IMR-90 (cell line): ENCODE measurements around the gene GPR137. TPM values are rescaled to one million over a fixed set of nuclear protein-coding genes. Genes with fewer than 3 reads are reported as not detected.

Experiments used
- ATAC-seq: fragments of 200-7000 bp; cut with Tn5 transposase; 2 replicates; pipeline ENCODE4 v1.9.1; 2020; ENCODE audit warnings: low read depth, mild to moderate bottlenecking, moderate library complexity
- BruUV-seq: library from RNA; stranded (reverse); fragments of 400-500 nt; replicated peaks from 2 replicates; lab custom pipeline; 2021; lab: Mats Ljungman, UMichigan
- CTCF ChIA-PET: fragments of 300-600 bp; formaldehyde crosslinking; extraction: SDS; loops from one replicate; lab custom pipeline; 2021; ENCODE audit warnings: antibody characterized with exemption; lab: Yijun Ruan, JAX
- POLR2A ChIA-PET: fragments of 300-600 bp; sonication (Branson Sonifier 250); formaldehyde crosslinking; loops from one replicate; lab custom pipeline; 2022; ENCODE audit warnings: antibody characterized with exemption; ENCODE audit not compliant: unreplicated experiment; lab: Charles Lee
- DNase-seq: peaks from one replicate; pipeline ENCODE4 v3.0.0; 2013
- H2AFZ ChIP-seq: replicated peaks from 2 replicates; pipeline ENCODE3; 2013; ENCODE audit warnings: low read length, mild to moderate bottlenecking; ENCODE audit not compliant: poor library complexity
- H2AK5ac ChIP-seq: 2 replicates; pipeline ENCODE4 v1.6.1; 2013; ENCODE audit warnings: low read depth, low read length, inconsistent platforms
- H2AK9ac ChIP-seq: replicated peaks from 2 replicates; pipeline ENCODE3; 2013; ENCODE audit warnings: mild to moderate bottlenecking, low read depth, low read length, moderate library complexity; ENCODE audit not compliant: poor library complexity
- H2BK120ac ChIP-seq: 2 replicates; pipeline ENCODE4 v1.6.1; 2013; ENCODE audit warnings: low read depth, low read length, inconsistent platforms
- H2BK15ac ChIP-seq: 3 replicates; pipeline ENCODE4 v1.6.1; 2013; ENCODE audit warnings: low read depth, low read length, inconsistent platforms
- H2BK20ac ChIP-seq: 2 replicates; pipeline ENCODE4 v1.6.1; 2013; ENCODE audit warnings: low read depth, mild to moderate bottlenecking, inconsistent platforms, low read length, moderate library complexity
- H2BK5ac ChIP-seq: 2 replicates; pipeline ENCODE4 v1.6.1; 2013; ENCODE audit warnings: mild to moderate bottlenecking, low read depth, low read length, inconsistent platforms; ENCODE audit not compliant: poor library complexity, severe bottlenecking
- H3K14ac ChIP-seq: replicated peaks from 2 replicates; pipeline ENCODE4 v1.6.1; 2013; ENCODE audit warnings: low read depth, low read length, inconsistent platforms
- H3K18ac ChIP-seq: 2 replicates; pipeline ENCODE4 v1.6.1; 2013; ENCODE audit warnings: low read depth, low read length, control low read depth
- H3K23ac ChIP-seq: 2 replicates; pipeline ENCODE4 v1.6.1; 2013; ENCODE audit warnings: low read depth, low read length, inconsistent platforms
- H3K27ac ChIP-seq: 2 replicates; pipeline ENCODE4 v1.5.1; 2013; ENCODE audit warnings: mild to moderate bottlenecking, control low read depth, low read length; ENCODE audit not compliant: insufficient read depth
- H3K27me3 ChIP-seq: 2 replicates; pipeline ENCODE4 v1.6.1; 2013; ENCODE audit warnings: low read length; ENCODE audit not compliant: control insufficient read depth, insufficient read depth
- H3K36me3 ChIP-seq: 2 replicates; pipeline ENCODE4 v1.6.1; 2013; ENCODE audit warnings: low read length, mixed read lengths; ENCODE audit not compliant: control insufficient read depth, insufficient read depth
- H3K4ac ChIP-seq: 2 replicates; pipeline ENCODE4 v1.6.1; 2013; ENCODE audit warnings: low read depth, low read length, inconsistent platforms
- H3K4me1 ChIP-seq: 2 replicates; pipeline ENCODE4 v1.6.1; 2013; ENCODE audit warnings: low read length, mixed read lengths; ENCODE audit not compliant: control insufficient read depth, insufficient read depth
- H3K4me2 ChIP-seq: 2 replicates; pipeline ENCODE4 v1.6.1; 2013; ENCODE audit warnings: low read depth, mild to moderate bottlenecking, control low read depth, low read length, moderate library complexity
- H3K4me3 ChIP-seq: 2 replicates; pipeline ENCODE4 v1.5.1; 2013; ENCODE audit warnings: low read depth, mild to moderate bottlenecking, control low read depth, low read length, moderate library complexity; ENCODE audit not compliant: insufficient read depth
- H3K56ac ChIP-seq: 2 replicates; pipeline ENCODE4 v1.6.1; 2013; ENCODE audit warnings: low read length, inconsistent platforms; ENCODE audit not compliant: insufficient read depth; ENCODE audit errors: extremely low read depth
- H3K79me1 ChIP-seq, 2 experiments: 2 replicates each; pipeline ENCODE4 v1.6.1; 2013; ENCODE audit warnings: low read length in 2 of 2, inconsistent platforms in 1 of 2, low read depth in 1 of 2
- H3K9ac ChIP-seq: 2 replicates; pipeline ENCODE4 v1.6.1; 2013; ENCODE audit warnings: low read depth, low read length, control low read depth
- H3K9me1 ChIP-seq: 2 replicates; pipeline ENCODE4 v1.6.1; 2013; ENCODE audit warnings: low read length, inconsistent platforms; ENCODE audit not compliant: insufficient read depth
- H3K9me3 ChIP-seq: 2 replicates; pipeline ENCODE4 v1.6.1; 2013; ENCODE audit warnings: low read length; ENCODE audit not compliant: control insufficient read depth, insufficient read depth
- H4K20me1 ChIP-seq: 2 replicates; pipeline ENCODE4 v1.6.1; 2013; ENCODE audit warnings: low read length, inconsistent platforms; ENCODE audit not compliant: insufficient read depth
- H4K5ac ChIP-seq: 2 replicates; pipeline ENCODE4 v1.6.1; 2013; ENCODE audit warnings: mild to moderate bottlenecking, low read depth, low read length, control low read depth
- H4K8ac ChIP-seq, 2 experiments: 2 replicates each; pipeline ENCODE4 v1.6.1; 2013; ENCODE audit warnings: low read depth in 2 of 2, low read length in 2 of 2, control low read depth in 1 of 2, inconsistent platforms in 1 of 2
- H4K91ac ChIP-seq: 2 replicates; pipeline ENCODE4 v1.6.1; 2013; ENCODE audit warnings: low read depth, low read length, inconsistent platforms; ENCODE audit not compliant: insufficient read depth
- BHLHE40 ChIP-seq: fragments of 150-350 bp; IDR thresholded peaks from 2 replicates; pipeline ENCODE4 v1.6.1; 2016; ENCODE audit warnings: mild to moderate bottlenecking, low read depth, low read length
- CEBPB ChIP-seq: IDR thresholded peaks from 2 replicates; pipeline ENCODE4 v1.6.1; 2012; ENCODE audit warnings: low read depth, low read length, improper control_type of control experiment
- CHD1 ChIP-seq: IDR thresholded peaks from 2 replicates; pipeline ENCODE4 v1.6.1; 2012; ENCODE audit warnings: low read depth, low read length, improper control_type of control experiment
- CTCF ChIP-seq: conservative IDR thresholded peaks from 2 replicates; pipeline ENCODE4 v1.5.1; 2012; ENCODE audit warnings: mild to moderate bottlenecking, low read depth, low read length, improper control_type of control experiment
- ELK1 ChIP-seq: fragments of 150-350 bp; IDR thresholded peaks from 2 replicates; pipeline ENCODE4 v1.6.1; 2016; ENCODE audit warnings: low read depth, mild to moderate bottlenecking, low read length, moderate library complexity, borderline replicate concordance
- FOS ChIP-seq: fragments of 150-350 bp; IDR thresholded peaks from 2 replicates; pipeline ENCODE4 v1.6.1; 2016; ENCODE audit warnings: low read depth, low read length
- MAFK ChIP-seq: IDR thresholded peaks from 2 replicates; pipeline ENCODE4 v1.6.1; 2012; ENCODE audit warnings: low read depth, low read length, improper control_type of control experiment
- MAZ ChIP-seq: IDR thresholded peaks from 2 replicates; pipeline ENCODE4 v1.6.1; 2012; ENCODE audit warnings: low read depth, mild to moderate bottlenecking, low read length, improper control_type of control experiment, moderate library complexity, borderline replicate concordance
- MXI1 ChIP-seq: IDR thresholded peaks from 2 replicates; pipeline ENCODE4 v1.6.1; 2012; ENCODE audit warnings: low read depth, mild to moderate bottlenecking, low read length, moderate library complexity, borderline replicate concordance
- NFE2L2 ChIP-seq: fragments of 150-350 bp; IDR thresholded peaks from 2 replicates; pipeline ENCODE4 v1.6.1; 2016; ENCODE audit warnings: low read depth, mild to moderate bottlenecking, low read length
- POLR2A ChIP-seq: IDR thresholded peaks from 2 replicates; pipeline ENCODE4 v1.6.1; 2012; ENCODE audit warnings: mild to moderate bottlenecking, low read depth, low read length
- RAD21 ChIP-seq: IDR thresholded peaks from 2 replicates; pipeline ENCODE4 v1.6.1; 2012; ENCODE audit warnings: low read length, improper control_type of control experiment
- RCOR1 ChIP-seq: IDR thresholded peaks from 2 replicates; pipeline ENCODE4 v1.6.1; 2012; ENCODE audit warnings: mild to moderate bottlenecking, low read length, improper control_type of control experiment; ENCODE audit not compliant: insufficient replicate concordance
- RFX5 ChIP-seq: IDR thresholded peaks from 2 replicates; pipeline ENCODE4 v1.8.0; 2012; ENCODE audit warnings: low read depth, mild to moderate bottlenecking, low read length, moderate library complexity
- SMC3 ChIP-seq: fragments of 150-350 bp; IDR thresholded peaks from 2 replicates; pipeline ENCODE4 v1.6.1; 2016; ENCODE audit warnings: low read depth, mild to moderate bottlenecking, antibody characterized with exemption, low read length, moderate library complexity
- USF2 ChIP-seq: fragments of 150-350 bp; IDR thresholded peaks from 2 replicates; pipeline ENCODE4 v1.6.1; 2017; ENCODE audit warnings: mild to moderate bottlenecking, antibody characterized with exemption, low read length, low read depth
- WGBS, 2 experiments: methylation state at CpG; one replicate each; pipeline versions ENCODE4 v1.1.5 to v1.1.7; 2013; ENCODE audit warnings: missing lambda C conversion rate in 2 of 2; ENCODE audit not compliant: insufficient read length in 1 of 2; ENCODE audit errors: extremely low coverage in 2 of 2; 5-methylcytosine and 5-hydroxymethylcytosine counted together
- dilution Hi-C: fragments of 300-500 bp; cut with HindIII; formaldehyde crosslinking; loops from one replicate; pipeline ENCODE4 v1.14.3; 2018; ENCODE audit warnings: low sequenced_read_pairs; ENCODE audit not compliant: unreplicated experiment
- in situ Hi-C: fragments of 300-500 bp; cut with MboI; formaldehyde crosslinking; loops from 3 replicates; pipeline ENCODE4 v1.14.3; 2019; ENCODE audit warnings: low sequenced_read_pairs, inconsistent platforms, mixed read lengths
- intact Hi-C: fragments of 100-400 bp; cut with micrococcal nuclease; formaldehyde crosslinking; loops from 2 replicates; pipeline ENCODE4 v1.10.0; 2022
- polyA plus RNA-seq, 3 experiments: library from polyadenylated mRNA; depleted of rRNA; stranded (reverse); fragments of >200 nt; gene quantifications; 2 replicates each; pipeline ENCODE4 v1.2.3, GENCODE V29; 2012; ENCODE audit warnings: low replicate concordance in 1 of 3
- total RNA-seq: library from RNA; depleted of rRNA; stranded (reverse); fragments of >200 nt; gene quantifications from 2 replicates; pipeline ENCODE4 v1.2.3, GENCODE V29; 2012

Gene GPR137
- total and polyA plus RNA-seq, 2 of the 4 experiments (the other 2 are of a cell fraction), result 3.6 to 26.0 TPM

- Histone ChIP-seq H3K4me3 (no peak overlapping the region), H4K8ac (no peak overlapping the region), H3K14ac (no peak overlapping the region), H2BK120ac (no peak overlapping the region), H3K79me1 (no peaks in the 10 kb centered on the region), H3K9ac (no peak overlapping the region), H3K4me1 (peaks cover 5% of the 10 kb centered on the region), H3K36me3 (no peaks in the 10 kb centered on the region), H3K27me3 (peaks cover 78% of the 10 kb centered on the region), H2AK5ac (no peak overlapping the region), H3K9me3 (no peaks in the 10 kb centered on the region), H2AFZ (no peak overlapping the region), H4K91ac (no peak overlapping the region), H3K4ac (no peak overlapping the region), H2AK9ac (no peak overlapping the region), H2BK15ac (no peak overlapping the region), H3K27ac (no peak overlapping the region), H4K5ac (no peak overlapping the region), H3K56ac (no peak overlapping the region), H3K4me2 (no peak overlapping the region), H3K9me1 (no peaks in the 10 kb centered on the region), H2BK20ac (no peak overlapping the region), H2BK5ac (no peak overlapping the region), H3K18ac (no peak overlapping the region), H4K20me1 (peaks cover 4% of the 10 kb centered on the region; the same call in 1 of the 2 replicates), H3K23ac (no peak overlapping the region)
- intact Hi-C loops, result no loop called here
- 23% methylated on average over 9 of the region's 18 CpGs; no CpG with 5 or more reads in 1 of the 2 experiments for WGBS, 2 experiments
- dilution Hi-C loops, result no loop called here
- DNase-seq (no peak), ATAC-seq (no peak)
- ChIA-PET POLR2A (no interaction called here), CTCF (no interaction called here)
- no peak for TF ChIP-seq RCOR1
- TF ChIP-seq POLR2A, result no peak
- no peak for TF ChIP-seq RFX5
- no peak for TF ChIP-seq RAD21
- TF ChIP-seq MAFK, result no peak
- TF ChIP-seq SMC3, result no peak
- no peak for TF ChIP-seq MXI1
- no peak for TF ChIP-seq NFE2L2
- no peak for TF ChIP-seq ELK1
- no peak for TF ChIP-seq CHD1
- no peak for TF ChIP-seq MAZ
- no peak for TF ChIP-seq USF2
- no peak for TF ChIP-seq FOS
- no peak for TF ChIP-seq BHLHE40
- TF ChIP-seq CEBPB, result no peak
- no peak for TF ChIP-seq CTCF
- BruUV-seq, result no TSS peak
- in situ Hi-C loops, result no loop called here
Measured at GRCh38 chr11:64297699-64298358, 12.2 kb downstream of the GPR137 start.
